ENCODE data around the gene PHKA1. TPM values are rescaled to one million over a fixed set of nuclear protein-coding genes. Genes with fewer than 3 reads are reported as not detected.

PHKA1 gene
- total and polyA plus RNA-seq, 2 donors (not counting 3 experiments of a cell fraction or from before 2014, with no cell fraction given), result 3.3 to 5.5 TPM

DNA sequence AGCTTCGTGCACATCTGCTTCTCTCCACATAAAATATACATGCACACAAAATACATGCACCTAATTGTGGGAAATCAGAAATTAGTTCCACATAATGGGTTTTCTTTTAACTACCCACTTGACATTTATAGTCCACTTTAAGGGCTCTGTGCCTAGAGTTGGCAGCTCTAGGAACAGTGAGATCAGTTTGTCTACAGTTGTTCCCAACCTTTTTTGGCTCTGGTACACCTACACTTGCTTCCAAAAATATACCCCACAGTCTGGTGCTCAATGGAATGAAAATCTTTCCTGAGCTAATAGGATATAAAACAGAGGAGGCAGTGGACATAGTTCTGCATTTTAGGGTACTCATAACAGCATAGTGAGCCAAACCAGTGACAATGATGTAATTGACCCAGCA is 177.6 kb downstream of the PHKA1 start:
- H3K79me2 ChIP-seq (ENCODE audit: control insufficient read depth, insufficient read depth, low read length), result no peaks in the 10 kb centered on the region
- dilution Hi-C loops (cut with MboI; ENCODE audit: extremely low pct_ligation_motif_present, low sequenced_read_pairs) (no loop called here), intact Hi-C loops (cut with micrococcal nuclease) (no loop called here)
- no peak overlapping the region for H3K27ac ChIP-seq (ENCODE audit: insufficient read depth, low read depth, low read length)
- no TSS peak for BruUV-seq (replicated peaks)
- ChIA-PET POLR2A (no interaction called here), CTCF (interaction anchor here (0.6 to 2.4 kb wide), 3 partner anchors 9 to 239 kb away, joined by 3 to 8 read pairs (median 5); no protein-coding TSS in a partner anchor)
- H3K9ac ChIP-seq (replicated peaks; ENCODE audit: extremely low read depth, insufficient read depth, low read length), result no peak overlapping the region
- no peaks in the 10 kb centered on the region for H3K9me3 ChIP-seq (replicated peaks; ENCODE audit: control insufficient read depth, insufficient read depth, low read length)
- FAIRE-seq (no peak), DNase-seq (ENCODE audit: low read depth, low spot score) (no peak)
- no peaks in the 10 kb centered on the region for H3K36me3 ChIP-seq (ENCODE audit: control insufficient read depth in 2 of 2, extremely low read depth in 1 of 2, insufficient read depth in 2 of 2, low read length in 2 of 2)
- no peaks in the 10 kb centered on the region for H3K27me3 ChIP-seq (ENCODE audit: control insufficient read depth in 2 of 2, insufficient read depth in 2 of 2, low read length in 2 of 2)
- H3K4me2 ChIP-seq (ENCODE audit: insufficient read depth, low read length), result no peak overlapping the region
- H2AFZ ChIP-seq (ENCODE audit: low read depth, low read length), result no peak overlapping the region
- no peaks in the 10 kb centered on the region for H3K4me1 ChIP-seq (ENCODE audit: control insufficient read depth, extremely low read depth, insufficient read depth, low read length)
- no peak overlapping the region for H3K4me3 ChIP-seq (replicated peaks in 1 of 3; ENCODE audit: insufficient read depth in 1 of 3, low read depth in 1 of 3, low read length in 3 of 3)
- TF ChIP-seq, protein P1, sequence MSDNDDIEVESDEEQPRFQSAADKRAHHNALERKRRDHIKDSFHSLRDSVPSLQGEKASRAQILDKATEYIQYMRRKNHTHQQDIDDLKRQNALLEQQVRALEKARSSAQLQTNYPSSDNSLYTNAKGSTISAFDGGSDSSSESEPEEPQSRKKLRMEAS (IDR thresholded peaks at IDR 0.05; ENCODE audit: insufficient read depth, insufficient read length), result no peak
- no peak for TF ChIP-seq EZH2 (IDR thresholded peaks at IDR 0.05; ENCODE audit: borderline replicate concordance, low read depth, low read length, severe bottlenecking)
- no peak for TF ChIP-seq FOS (IDR thresholded peaks at IDR 0.05; ENCODE audit: borderline replicate concordance, insufficient read depth, low read length)
- TF ChIP-seq JUN (IDR thresholded peaks at IDR 0.05; ENCODE audit: borderline replicate concordance, insufficient read depth, insufficient read length, low read depth), result no peak
- no peak for TF ChIP-seq POLR2AphosphoS5 (IDR thresholded peaks at IDR 0.05; ENCODE audit: insufficient read depth, low read depth, low read length)
- TF ChIP-seq GATA2 (IDR thresholded peaks at IDR 0.05; ENCODE audit: insufficient read depth, insufficient read length, low read depth, low read length), result no peak
- no peak for TF ChIP-seq POLR2A (IDR thresholded peaks at IDR 0.05; ENCODE audit: low read depth, low read length)
- TF ChIP-seq, protein P2, sequence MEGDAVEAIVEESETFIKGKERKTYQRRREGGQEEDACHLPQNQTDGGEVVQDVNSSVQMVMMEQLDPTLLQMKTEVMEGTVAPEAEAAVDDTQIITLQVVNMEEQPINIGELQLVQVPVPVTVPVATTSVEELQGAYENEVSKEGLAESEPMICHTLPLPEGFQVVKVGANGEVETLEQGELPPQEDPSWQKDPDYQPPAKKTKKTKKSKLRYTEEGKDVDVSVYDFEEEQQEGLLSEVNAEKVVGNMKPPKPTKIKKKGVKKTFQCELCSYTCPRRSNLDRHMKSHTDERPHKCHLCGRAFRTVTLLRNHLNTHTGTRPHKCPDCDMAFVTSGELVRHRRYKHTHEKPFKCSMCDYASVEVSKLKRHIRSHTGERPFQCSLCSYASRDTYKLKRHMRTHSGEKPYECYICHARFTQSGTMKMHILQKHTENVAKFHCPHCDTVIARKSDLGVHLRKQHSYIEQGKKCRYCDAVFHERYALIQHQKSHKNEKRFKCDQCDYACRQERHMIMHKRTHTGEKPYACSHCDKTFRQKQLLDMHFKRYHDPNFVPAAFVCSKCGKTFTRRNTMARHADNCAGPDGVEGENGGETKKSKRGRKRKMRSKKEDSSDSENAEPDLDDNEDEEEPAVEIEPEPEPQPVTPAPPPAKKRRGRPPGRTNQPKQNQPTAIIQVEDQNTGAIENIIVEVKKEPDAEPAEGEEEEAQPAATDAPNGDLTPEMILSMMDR (IDR thresholded peaks at IDR 0.05; ENCODE audit: extremely low read depth in 1 of 2, insufficient read depth in 1 of 2, low read depth in 1 of 2, low read length in 2 of 2), result no peak
- TF ChIP-seq MYC (IDR thresholded peaks at IDR 0.05; ENCODE audit: low read depth, low read length), result no peak
- no peaks in the 10 kb centered on the region for H4K20me1 ChIP-seq (replicated peaks; ENCODE audit: control insufficient read depth, extremely low read depth, insufficient read depth, low read length)
- no peaks in the 10 kb centered on the region for H3K9me1 ChIP-seq (replicated peaks; ENCODE audit: control insufficient read depth, extremely low read depth, insufficient read depth, low read length)

Data from endothelial cell of umbilical vein (primary cell).